Endodermal cell (in vitro differentiated cells): ENCODE results near the gene INTU. TPM values are rescaled to one million over a fixed set of nuclear protein-coding genes. Genes with fewer than 3 reads are reported as not detected.
"Not testable (repeated sequence)": the region's sequence is repeated elsewhere in the genome, so short reads cannot be mapped to it uniquely, and the experiment has no call there.

ENCODE experiments used
- DNase-seq: peaks from one replicate; pipeline ENCODE4 v3.0.0-alpha.2; 2017
- H3K27ac ChIP-seq: 2 replicates; pipeline ENCODE4 v1.5.1; 2013; ENCODE audit warnings: mild to moderate bottlenecking, low read depth, low read length, moderate library complexity
- H3K27me3 ChIP-seq: 2 replicates; pipeline ENCODE4 v1.6.1; 2013; ENCODE audit warnings: mild to moderate bottlenecking, low read length, moderate library complexity; ENCODE audit not compliant: insufficient read depth, control insufficient read depth, poor library complexity, severe bottlenecking
- H3K36me3 ChIP-seq: 2 replicates; pipeline ENCODE4 v1.7.0; 2013; ENCODE audit warnings: mild to moderate bottlenecking, low read length, moderate library complexity; ENCODE audit not compliant: control insufficient read depth, insufficient read depth
- H3K4me1 ChIP-seq: one replicate; pipeline ENCODE4 v1.7.0; 2013; ENCODE audit warnings: low read length; ENCODE audit not compliant: control insufficient read depth, insufficient read depth
- H3K4me3 ChIP-seq: 2 replicates; pipeline ENCODE4 v1.5.1; 2013; ENCODE audit warnings: mild to moderate bottlenecking, low read length, moderate library complexity
- H3K9ac ChIP-seq: 2 replicates; pipeline ENCODE4 v1.6.1; 2013; ENCODE audit warnings: mild to moderate bottlenecking, low read length, moderate library complexity; ENCODE audit not compliant: poor library complexity, severe bottlenecking; ENCODE audit errors: extremely low read depth
- H3K9me3 ChIP-seq: 2 replicates; pipeline ENCODE4 v1.6.1; 2013; ENCODE audit warnings: mild to moderate bottlenecking, low read length, moderate library complexity; ENCODE audit not compliant: control insufficient read depth
- H3K27ac Mint-ChIP-seq: 2 replicates; pipeline ENCODE4 v1.8.0; 2020; ENCODE audit warnings: mixed read lengths
- H3K27me3 Mint-ChIP-seq: 2 replicates; pipeline ENCODE4 v1.8.0; 2021; ENCODE audit warnings: mild to moderate bottlenecking, mixed read lengths; ENCODE audit not compliant: insufficient read depth
- H3K36me3 Mint-ChIP-seq: 2 replicates; pipeline ENCODE4 v1.8.0; 2020; ENCODE audit warnings: low read depth, mixed read lengths
- H3K4me1 Mint-ChIP-seq: 2 replicates; pipeline ENCODE4 v1.8.0; 2020; ENCODE audit warnings: mixed read lengths
- H3K4me3 Mint-ChIP-seq: 2 replicates; pipeline ENCODE4 v1.8.0; 2020; ENCODE audit warnings: mild to moderate bottlenecking, moderate library complexity, mixed read lengths
- H3K9me3 Mint-ChIP-seq: 2 replicates; pipeline ENCODE4 v1.8.0; 2020; ENCODE audit warnings: mild to moderate bottlenecking, mixed read lengths
- WGBS, 2 experiments: methylation state at CpG; one replicate each; pipeline versions ENCODE4 v1.1.5 to v1.1.7; 2013; ENCODE audit warnings: missing lambda C conversion rate in 2 of 2, mixed read lengths in 1 of 2; ENCODE audit not compliant: insufficient coverage in 1 of 2, insufficient read length in 1 of 2; 5-methylcytosine and 5-hydroxymethylcytosine counted together
- long read RNA-seq, 4 experiments: library from polyadenylated mRNA in 2 of 4; library from RNA in 1 of 4; library from capped mRNA in 1 of 4; stranded (forward) in 3 of 4; unstranded in 1 of 4; transcript quantifications; one replicate each; pipeline ENCODE4 v2.0.0, GENCODE V29; 2020 to 2021; ENCODE audit warnings: inconsistent platforms in 1 of 4
- polyA plus RNA-seq, 2 experiments: library from polyadenylated mRNA; stranded (reverse); fragments of 50-300 nt; gene quantifications; one replicate each; pipeline ENCODE4 v1.2.3, GENCODE V29; 2013
- total RNA-seq, 2 donors: library from RNA; stranded (reverse); fragmentation: NEBNext Ultra II Directional in 1 of 2; extraction: Animal tissue kit (Norgen Biotek cat#: 25700) in 1 of 2; gene quantifications; 2 replicates in 1 of 2; 3 replicates in 1 of 2; pipeline ENCODE4 v1.2.1, GENCODE V29; 2021
- TF ChIP-seq, protein P1 (sequence below): fragments of 200-600 bp; sonication (generic); conservative IDR thresholded peaks from 2 replicates; pipeline ENCODE4 v1.5.0; 2021; ENCODE audit warnings: antibody characterized with exemption, mild to moderate bottlenecking

Gene INTU
- total RNA-seq = 10 to 100 TPM; 20.5 to 31.3 TPM
- polyA plus RNA-seq (2013, experiment 1 of 2) = 28.0 TPM
- 18.4 TPM for polyA plus RNA-seq (2013, experiment 2 of 2)
- long read RNA-seq, experiment 1, partial matches to known transcripts = 1 of 5 reads
- long read RNA-seq, experiment 1, other reads (novel, unspliced or antisense) = 4 of 5 reads
- long read RNA-seq, experiment 2, full-length matches to known transcripts = 2 of 23 reads
- long read RNA-seq, experiment 2, partial matches to known transcripts = 3 of 23 reads
- long read RNA-seq, experiment 2, other reads (novel, unspliced or antisense) = 18 of 23 reads
- long read RNA-seq, experiment 3, full-length matches to known transcripts = 8 of 25 reads
- long read RNA-seq, experiment 3, partial matches to known transcripts = 6 of 25 reads
- long read RNA-seq, experiment 3, other reads (novel, unspliced or antisense) = 11 of 25 reads
- long read RNA-seq, experiment 4, full-length matches to known transcripts = 1 of 6 reads
- long read RNA-seq, experiment 4, partial matches to known transcripts = 1 of 6 reads
- long read RNA-seq, experiment 4, other reads (novel, unspliced or antisense) = 4 of 6 reads

DNA sequence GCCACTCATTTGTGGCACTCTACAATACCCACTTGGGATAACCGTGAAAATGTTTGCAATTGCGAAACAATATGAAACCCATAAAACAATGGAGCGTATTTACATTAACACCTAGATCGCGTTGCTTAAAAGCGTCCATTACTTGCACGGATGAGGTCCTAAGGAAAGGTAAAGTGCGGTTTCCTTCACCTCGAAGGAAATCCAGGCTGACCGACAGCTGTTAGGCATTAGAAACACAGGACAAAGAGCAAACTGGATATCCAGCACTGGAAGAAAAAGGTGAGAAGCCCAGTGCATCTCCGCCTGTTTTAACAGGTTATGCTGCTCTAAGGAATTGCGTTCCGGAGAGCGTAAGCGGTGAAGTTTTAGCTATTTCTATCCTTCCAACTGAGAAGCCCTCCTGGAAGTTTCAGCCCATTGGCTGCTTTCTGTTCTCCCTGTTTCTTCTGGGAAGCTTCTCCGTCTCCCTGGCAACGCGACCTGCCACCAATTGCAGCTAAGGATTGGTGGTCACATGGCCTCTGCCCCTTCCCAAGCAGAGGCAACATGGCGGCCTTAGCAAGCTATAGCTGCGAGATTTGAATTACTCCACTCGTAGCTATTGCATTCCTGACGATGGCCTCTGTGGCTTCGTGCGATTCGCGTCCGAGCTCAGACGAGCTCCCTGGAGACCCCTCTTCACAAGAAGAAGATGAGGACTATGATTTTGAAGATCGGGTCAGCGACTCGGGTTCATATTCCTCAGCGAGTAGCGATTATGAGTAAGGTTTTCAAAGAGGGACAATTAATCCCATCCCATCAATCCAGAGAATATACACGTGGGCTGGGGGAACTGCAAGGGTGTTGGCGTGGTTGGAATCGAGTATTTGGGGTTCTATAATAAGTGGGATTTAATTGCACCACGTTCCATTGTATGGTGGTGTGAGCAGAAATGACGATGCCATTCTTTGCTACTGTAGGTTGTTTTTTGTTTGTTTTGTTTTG, at the start of gene INTU:
Gene INTU, plus strand, starts transcription at position 538 of the 984 bp plus-strand sequence. Its CDS starts 78 bp downstream, at position 616.
- Mint-ChIP-seq H3K4me3 (peak within 1 kb of the TSS; percentile 97), H3K27ac (peak within 1 kb of the TSS; percentile 99), H3K4me1 (peaks cover 14% of the 10 kb centered on the region), H3K27me3 (no peaks in the 10 kb centered on the region), H3K9me3 (no peaks in the 10 kb centered on the region), H3K36me3 (peaks cover 2% of the 10 kb centered on the region)
- 2% methylated on average over 20 to 38 of the region's 38 CpGs for WGBS, 2 experiments
- Histone ChIP-seq H3K27me3 (no peaks in the 10 kb centered on the region), H3K4me1 (no peaks in the 10 kb centered on the region), H3K9ac (peak within 1 kb of the TSS; percentile 93), H3K4me3 (peak within 1 kb of the TSS; percentile 93), H3K27ac (peak within 1 kb of the TSS; percentile 71), H3K9me3 (no peaks in the 10 kb centered on the region), H3K36me3 (no peaks in the 10 kb centered on the region)
- TF ChIP-seq, protein P1, sequence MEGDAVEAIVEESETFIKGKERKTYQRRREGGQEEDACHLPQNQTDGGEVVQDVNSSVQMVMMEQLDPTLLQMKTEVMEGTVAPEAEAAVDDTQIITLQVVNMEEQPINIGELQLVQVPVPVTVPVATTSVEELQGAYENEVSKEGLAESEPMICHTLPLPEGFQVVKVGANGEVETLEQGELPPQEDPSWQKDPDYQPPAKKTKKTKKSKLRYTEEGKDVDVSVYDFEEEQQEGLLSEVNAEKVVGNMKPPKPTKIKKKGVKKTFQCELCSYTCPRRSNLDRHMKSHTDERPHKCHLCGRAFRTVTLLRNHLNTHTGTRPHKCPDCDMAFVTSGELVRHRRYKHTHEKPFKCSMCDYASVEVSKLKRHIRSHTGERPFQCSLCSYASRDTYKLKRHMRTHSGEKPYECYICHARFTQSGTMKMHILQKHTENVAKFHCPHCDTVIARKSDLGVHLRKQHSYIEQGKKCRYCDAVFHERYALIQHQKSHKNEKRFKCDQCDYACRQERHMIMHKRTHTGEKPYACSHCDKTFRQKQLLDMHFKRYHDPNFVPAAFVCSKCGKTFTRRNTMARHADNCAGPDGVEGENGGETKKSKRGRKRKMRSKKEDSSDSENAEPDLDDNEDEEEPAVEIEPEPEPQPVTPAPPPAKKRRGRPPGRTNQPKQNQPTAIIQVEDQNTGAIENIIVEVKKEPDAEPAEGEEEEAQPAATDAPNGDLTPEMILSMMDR = no peak
- DNase-seq = peak; percentile 98

DNA sequence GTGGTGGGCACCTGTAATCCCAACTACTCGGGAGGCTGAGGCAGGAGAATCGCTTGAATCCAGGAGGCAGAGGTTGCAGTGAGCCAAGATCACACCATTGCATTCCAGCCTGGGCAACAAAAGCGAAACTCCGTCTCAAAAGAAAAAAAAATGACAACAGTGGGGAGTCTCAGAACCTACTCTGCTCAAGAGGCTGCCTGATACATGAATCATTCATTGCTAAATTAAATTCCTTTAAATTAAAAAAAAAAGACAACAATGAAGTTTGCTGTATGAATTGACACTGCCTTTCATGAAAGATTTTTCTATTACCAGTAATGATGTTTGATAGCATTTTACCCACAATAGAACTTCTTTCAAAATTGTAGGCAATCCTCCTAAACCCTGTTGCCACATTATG, 46.3 kb upstream of the INTU start:
- peak overlapping the region; percentile 41 for H3K27ac Mint-ChIP-seq
- H3K9me3 Mint-ChIP-seq = peaks cover 14% of the 10 kb centered on the region
- WGBS, 2 experiments = 73 to 89% methylated on average over 4 of the region's 4 CpGs
- not testable (repeated sequence) for H3K9ac ChIP-seq, H3K27ac ChIP-seq, H3K9me3 ChIP-seq, H3K27me3 Mint-ChIP-seq, DNase-seq, H3K4me1 Mint-ChIP-seq, H3K4me3 ChIP-seq, H3K27me3 ChIP-seq, H3K4me3 Mint-ChIP-seq, H3K36me3 Mint-ChIP-seq, H3K36me3 ChIP-seq, H3K4me1 ChIP-seq

DNA sequence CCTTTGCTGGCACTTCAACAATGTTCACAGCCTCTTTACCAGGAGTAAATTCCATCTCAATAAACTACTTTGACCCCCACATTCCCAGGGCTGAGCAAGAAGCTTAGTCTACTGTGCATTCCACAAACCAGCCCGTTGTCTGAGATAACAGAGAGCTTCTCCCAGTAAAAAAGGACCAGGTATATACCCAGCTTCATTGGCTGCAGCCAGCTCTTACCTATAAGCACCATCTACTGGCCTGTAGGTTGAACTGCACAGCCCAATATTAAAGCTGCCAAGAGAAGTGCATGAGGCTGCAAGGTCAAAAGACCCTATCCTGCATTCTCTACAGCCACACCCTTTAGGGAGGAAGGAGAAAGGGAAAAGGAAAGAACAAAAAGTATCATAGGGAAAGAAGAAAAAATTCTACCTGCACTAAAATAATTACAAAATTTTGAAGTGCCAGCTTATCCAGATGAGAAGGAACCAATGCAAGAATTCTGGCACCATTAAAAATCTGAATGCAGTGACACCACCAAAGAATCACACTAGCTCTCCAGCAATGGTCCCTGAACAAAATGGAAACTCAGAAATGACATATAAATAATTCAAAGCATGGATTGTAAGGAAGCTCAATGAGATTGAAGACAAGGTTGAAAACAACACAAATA, 45.7 kb upstream of the INTU start:
- peak; percentile 80 for DNase-seq
- H3K36me3 Mint-ChIP-seq = no peaks in the 10 kb centered on the region
- H3K9me3 Mint-ChIP-seq = peaks cover 15% of the 10 kb centered on the region
- Histone ChIP-seq H3K4me1 (no peaks in the 10 kb centered on the region), H3K9ac (no peak overlapping the region), H3K27ac (no peak overlapping the region), H3K27me3 (no peaks in the 10 kb centered on the region), H3K36me3 (no peaks in the 10 kb centered on the region), H3K4me3 (no peak overlapping the region), H3K9me3 (no peaks in the 10 kb centered on the region)
- H3K4me1 Mint-ChIP-seq = peaks cover 2% of the 10 kb centered on the region
- peak overlapping the region; percentile 41 for H3K27ac Mint-ChIP-seq
- TF ChIP-seq, protein P1 = peak; percentile 85
- H3K4me3 Mint-ChIP-seq = no peak overlapping the region
- WGBS, 2 experiments = 31% methylated on average over 1 of the region's 1 CpG; no CpG with 5 or more reads in 1 of the 2 experiments
- no peaks in the 10 kb centered on the region for H3K27me3 Mint-ChIP-seq

DNA sequence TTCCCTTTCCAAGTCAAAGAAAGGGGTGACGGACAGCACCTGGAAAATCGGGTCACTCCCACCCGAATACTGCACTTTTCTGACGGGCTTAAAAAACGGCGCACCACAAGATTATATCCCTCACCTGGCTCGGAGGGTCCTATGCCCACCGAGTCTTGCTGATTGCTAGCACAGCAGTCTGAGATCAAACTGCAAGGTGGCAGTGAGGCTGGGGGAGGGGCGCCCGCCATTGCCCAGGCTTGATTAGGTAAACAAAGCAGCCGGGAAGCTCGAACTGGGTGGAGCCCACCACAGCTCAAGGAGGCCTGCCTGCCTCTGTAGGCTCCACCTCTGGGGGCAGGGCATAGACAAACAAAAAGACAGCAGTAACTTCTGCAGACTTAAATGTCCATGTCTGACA, 43.6 kb upstream of the INTU start:
- not testable (repeated sequence) for H3K4me1 ChIP-seq, H3K9me3 ChIP-seq, H3K27me3 ChIP-seq, H3K9ac ChIP-seq, DNase-seq, H3K36me3 Mint-ChIP-seq, H3K4me3 Mint-ChIP-seq, H3K36me3 ChIP-seq, H3K27ac ChIP-seq, H3K27ac Mint-ChIP-seq, H3K4me1 Mint-ChIP-seq, H3K4me3 ChIP-seq, H3K27me3 Mint-ChIP-seq
- 96% methylated on average over 10 of the region's 12 CpGs; no CpG with 5 or more reads in 1 of the 2 experiments for WGBS, 2 experiments
- H3K9me3 Mint-ChIP-seq = peaks cover 15% of the 10 kb centered on the region
